Stromal cell of bone marrow (primary cell): ENCODE data around the gene ATAD3A.
"Not testable (repeated sequence)": the region's sequence is repeated elsewhere in the genome, so short reads cannot be mapped to it uniquely, and the experiment has no call there.

ENCODE experiments used
- DNase-seq: peaks from one replicate; pipeline ENCODE4 v3.0.0-alpha.2; 2012; ENCODE audit warnings: low read depth

Gene ATAD3A

GRCh38 chr1:1489861-1490260 is 22.1 kb upstream of the ATAD3A start:
- no peak for DNase-seq

GRCh38 chr1:1490633-1491230 is 21.2 kb upstream of the ATAD3A start:
- no peak for DNase-seq

GRCh38 chr1:1491601-1492000 is 20.4 kb upstream of the ATAD3A start:
- no peak for DNase-seq

- not testable (repeated sequence) for DNase-seq
These were observed 17.7 kb upstream of the ATAD3A start for GRCh38 chr1:1494311-1494710.

- DNase-seq, result not testable (repeated sequence)
These were observed 16.4 kb upstream of the ATAD3A start for GRCh38 chr1:1495461-1495975.

GRCh38 chr1:1504777-1505365 is 7.1 kb upstream of the ATAD3A start:
- not testable (repeated sequence) for DNase-seq

- not testable (repeated sequence) for DNase-seq
These were observed 6.6 kb upstream of the ATAD3A start for GRCh38 chr1:1505366-1505798.

- not testable (repeated sequence) for DNase-seq
These were observed 6.2 kb upstream of the ATAD3A start for GRCh38 chr1:1505801-1506200.

GRCh38 chr1:1507305-1507704 is 4.7 kb upstream of the ATAD3A start:
- DNase-seq, result no peak

- not testable (repeated sequence) for DNase-seq
These were observed 3.0 kb upstream of the ATAD3A start for GRCh38 chr1:1508775-1509464.

- DNase-seq, result not testable (repeated sequence)
These were observed 2.5 kb upstream of the ATAD3A start for GRCh38 chr1:1509465-1509850.

- DNase-seq, result no peak
These were observed 940 bp upstream of the ATAD3A start for GRCh38 chr1:1510912-1511532.

GRCh38 chr1:1512425-1512824 is 463 bp downstream of the ATAD3A start:
- DNase-seq, result not testable (repeated sequence)

GRCh38 chr1:1513675-1514074 is 1.7 kb downstream of the ATAD3A start:
- DNase-seq, result not testable (repeated sequence)

GRCh38 chr1:1514376-1514775 is 2.4 kb downstream of the ATAD3A start:
- DNase-seq, result not testable (repeated sequence)

GRCh38 chr1:1516923-1517322 is 5.0 kb downstream of the ATAD3A start:
- not testable (repeated sequence) for DNase-seq

GRCh38 chr1:1517973-1518620 is 6.1 kb downstream of the ATAD3A start:
- DNase-seq, result no peak

GRCh38 chr1:1518621-1519007 is 6.7 kb downstream of the ATAD3A start:
- DNase-seq, result not testable (repeated sequence)

- DNase-seq, result not testable (repeated sequence)
These were observed 8.0 kb downstream of the ATAD3A start for GRCh38 chr1:1519805-1520505.

GRCh38 chr1:1521331-1521730 is 9.4 kb downstream of the ATAD3A start:
- no peak for DNase-seq

- DNase-seq, result not testable (repeated sequence)
These were observed 10.6 kb downstream of the ATAD3A start for GRCh38 chr1:1522536-1522935.
